ENCODE results near the gene NFS1.
"Not testable (repeated sequence)": the region's sequence is repeated elsewhere in the genome, so short reads cannot be mapped to it uniquely, and the experiment has no call there.

The NFS1 gene

GRCh38 chr20:35730583-35731468, 31.7 kb upstream of the NFS1 start:
- in situ Hi-C loops (cut with MboI; ENCODE audit: low pct_unique_long_range_greater_than_20kb, low sequenced_read_pairs), result no loop called here
- no peak for DNase-seq

GRCh38 chr20:35729836-35730582, 30.9 kb upstream of the NFS1 start:
- in situ Hi-C loops (cut with MboI; ENCODE audit: low pct_unique_long_range_greater_than_20kb, low sequenced_read_pairs), result no loop called here
- DNase-seq, result no peak

GRCh38 chr20:35729283-35729807, 30.2 kb upstream of the NFS1 start:
- no peak for DNase-seq
- in situ Hi-C loops (cut with MboI; ENCODE audit: low pct_unique_long_range_greater_than_20kb, low sequenced_read_pairs), result no loop called here

- in situ Hi-C loops (cut with MboI; ENCODE audit: low pct_unique_long_range_greater_than_20kb, low sequenced_read_pairs), result no loop called here
- DNase-seq, result no peak
Observed at GRCh38 chr20:35726842-35727711, 27.9 kb upstream of the NFS1 start.

- in situ Hi-C loops (cut with MboI; ENCODE audit: low pct_unique_long_range_greater_than_20kb, low sequenced_read_pairs), result no loop called here
- no peak for DNase-seq
Observed at GRCh38 chr20:35724321-35725230, 25.4 kb upstream of the NFS1 start.

- DNase-seq; in situ Hi-C loops (cut with MboI; ENCODE audit: low pct_unique_long_range_greater_than_20kb, low sequenced_read_pairs): not testable (repeated sequence)
Observed at GRCh38 chr20:35723652-35724320, 24.6 kb upstream of the NFS1 start.

- in situ Hi-C loops (cut with MboI; ENCODE audit: low pct_unique_long_range_greater_than_20kb, low sequenced_read_pairs); DNase-seq: not testable (repeated sequence)
Observed at GRCh38 chr20:35723275-35723639, 24.1 kb upstream of the NFS1 start.

GRCh38 chr20:35721621-35722020, 22.5 kb upstream of the NFS1 start:
- DNase-seq, result no peak
- in situ Hi-C loops (cut with MboI; ENCODE audit: low pct_unique_long_range_greater_than_20kb, low sequenced_read_pairs), result no loop called here

GRCh38 chr20:35721219-35721618, 22.1 kb upstream of the NFS1 start:
- DNase-seq, result no peak
- in situ Hi-C loops (cut with MboI; ENCODE audit: low pct_unique_long_range_greater_than_20kb, low sequenced_read_pairs), result no loop called here

GRCh38 chr20:35720165-35721123, 21.3 kb upstream of the NFS1 start:
- in situ Hi-C loops (cut with MboI; ENCODE audit: low pct_unique_long_range_greater_than_20kb, low sequenced_read_pairs), result no loop called here

GRCh38 chr20:35719717-35720116, 20.6 kb upstream of the NFS1 start:
- no peak for DNase-seq
- in situ Hi-C loops (cut with MboI; ENCODE audit: low pct_unique_long_range_greater_than_20kb, low sequenced_read_pairs), result no loop called here

More at GRCh38 chr20:35720165-35721123, 21.3 kb upstream of the NFS1 start:
- DNase-seq, result no peak

GRCh38 chr20:35718972-35719635, 20.0 kb upstream of the NFS1 start:
- in situ Hi-C loops (cut with MboI; ENCODE audit: low pct_unique_long_range_greater_than_20kb, low sequenced_read_pairs), result no loop called here
- no peak for DNase-seq

GRCh38 chr20:35718321-35718720, 19.2 kb upstream of the NFS1 start:
- in situ Hi-C loops (cut with MboI; ENCODE audit: low pct_unique_long_range_greater_than_20kb, low sequenced_read_pairs); DNase-seq: not testable (repeated sequence)

- in situ Hi-C loops (cut with MboI; ENCODE audit: low pct_unique_long_range_greater_than_20kb, low sequenced_read_pairs), result no loop called here
- no peak for DNase-seq
Observed at GRCh38 chr20:35716330-35716729, 17.2 kb upstream of the NFS1 start.

GRCh38 chr20:35715652-35716051, 16.5 kb upstream of the NFS1 start:
- in situ Hi-C loops (cut with MboI; ENCODE audit: low pct_unique_long_range_greater_than_20kb, low sequenced_read_pairs), result no loop called here
- DNase-seq, result no peak

GRCh38 chr20:35714127-35714526, 15.0 kb upstream of the NFS1 start:
- no peak for DNase-seq
- in situ Hi-C loops (cut with MboI; ENCODE audit: low pct_unique_long_range_greater_than_20kb, low sequenced_read_pairs), result no loop called here

Measured in KBM-7 (cell line).